ENCODE measurements around the gene KRTAP10-8. TPM values are rescaled to one million over a fixed set of nuclear protein-coding genes. Genes with fewer than 3 reads are reported as not detected.
"Not testable (repeated sequence)": the region's sequence is repeated elsewhere in the genome, so short reads cannot be mapped to it uniquely, and the experiment has no call there.

The KRTAP10-8 gene
- total RNA-seq, 2 donors from 2014 or later = not detected

- no peaks in the 10 kb centered on the region for H3K9me3 ChIP-seq (ENCODE audit: control insufficient read depth, low read length, poor library complexity, severe bottlenecking)
- peaks cover 3% of the 10 kb centered on the region for H3K36me3 Mint-ChIP-seq (ENCODE audit: low read depth)
- no peak overlapping the region for H3K27ac Mint-ChIP-seq
- peaks cover 28% of the 10 kb centered on the region for H3K27me3 Mint-ChIP-seq
- peak; percentile 69 for ATAC-seq
- no peak overlapping the region for H3K4me3 Mint-ChIP-seq
- peaks cover 9% of the 10 kb centered on the region for H3K4me1 Mint-ChIP-seq
- no peak for DNase-seq
Observed at GRCh38 chr21:44583800-44584147, 28.1 kb upstream of the KRTAP10-8 start.

DNA sequence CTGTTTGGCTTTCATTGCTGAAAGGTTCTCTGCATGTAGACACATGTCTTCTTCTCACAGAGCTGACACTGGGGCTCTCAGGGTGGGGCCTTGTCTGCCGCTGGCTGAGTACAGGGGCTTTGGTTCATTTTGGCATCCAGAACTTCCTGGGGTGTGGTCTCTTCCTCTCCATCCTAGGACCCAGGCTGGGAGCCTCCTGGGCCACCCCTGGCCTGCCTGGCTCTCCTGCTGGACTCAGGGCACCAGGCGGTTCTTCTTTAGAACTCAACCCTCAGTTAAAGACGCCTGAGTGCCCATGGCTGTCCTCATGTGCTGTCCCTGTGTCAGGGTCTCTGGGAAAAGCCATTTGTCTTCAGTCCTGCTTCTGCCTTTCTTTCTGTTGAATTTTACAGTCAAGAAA lies 26.0 kb upstream of the KRTAP10-8 start:
- Mint-ChIP-seq H3K4me3 (no peak overlapping the region), H3K4me1 (peaks cover 9% of the 10 kb centered on the region), H3K27ac (no peak overlapping the region), H3K27me3 (peaks cover 38% of the 10 kb centered on the region), H3K36me3 (ENCODE audit: low read depth) (peaks cover 3% of the 10 kb centered on the region)
- no peaks in the 10 kb centered on the region for H3K9me3 ChIP-seq (ENCODE audit: control insufficient read depth, low read length, poor library complexity, severe bottlenecking)
- ATAC-seq (no peak), DNase-seq (no peak)

DNA sequence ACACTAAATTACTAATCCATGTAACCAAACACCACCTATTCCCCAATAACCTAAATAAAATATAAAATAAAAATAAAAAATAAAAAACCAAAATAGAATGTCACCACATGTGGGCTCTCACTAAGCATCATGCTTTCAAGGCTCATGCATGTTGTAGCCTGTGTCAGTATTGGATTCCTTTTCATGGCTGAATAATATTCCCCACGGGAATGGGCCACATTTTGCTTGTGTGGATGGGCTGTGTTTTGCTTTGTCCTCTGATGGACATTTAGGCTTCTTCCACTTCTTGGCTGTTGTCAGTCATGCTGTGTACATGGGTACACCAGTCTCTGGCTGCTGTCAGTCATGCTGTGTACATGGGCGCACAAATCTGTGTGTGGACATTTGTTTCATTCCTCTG lies 22.8 kb upstream of the KRTAP10-8 start:
- H3K4me1 Mint-ChIP-seq = peaks cover 5% of the 10 kb centered on the region
- no peak overlapping the region for H3K4me3 Mint-ChIP-seq
- no peak for DNase-seq
- no peak for ATAC-seq
- peaks cover 3% of the 10 kb centered on the region for H3K36me3 Mint-ChIP-seq (ENCODE audit: low read depth)
- H3K27me3 Mint-ChIP-seq = peaks cover 43% of the 10 kb centered on the region
- H3K27ac Mint-ChIP-seq = no peak overlapping the region
- H3K9me3 ChIP-seq (ENCODE audit: control insufficient read depth, low read length, poor library complexity, severe bottlenecking) = no peaks in the 10 kb centered on the region

- Mint-ChIP-seq H3K36me3 (ENCODE audit: low read depth) (peaks cover 3% of the 10 kb centered on the region), H3K27me3 (peaks cover 38% of the 10 kb centered on the region), H3K4me3 (no peak overlapping the region), H3K27ac (no peak overlapping the region), H3K4me1 (no peaks in the 10 kb centered on the region)
- no peak for DNase-seq
- ATAC-seq = no peak
- H3K9me3 ChIP-seq (ENCODE audit: control insufficient read depth, low read length, poor library complexity, severe bottlenecking) = no peaks in the 10 kb centered on the region
Observed at GRCh38 chr21:44589586-44590305, 22.1 kb upstream of the KRTAP10-8 start.

GRCh38 chr21:44590311-44590721 lies 21.6 kb upstream of the KRTAP10-8 start:
- Mint-ChIP-seq H3K27ac (no peak overlapping the region), H3K4me3 (no peak overlapping the region), H3K36me3 (ENCODE audit: low read depth) (peaks cover 5% of the 10 kb centered on the region), H3K4me1 (peaks cover 3% of the 10 kb centered on the region), H3K27me3 (peaks cover 36% of the 10 kb centered on the region)
- no peaks in the 10 kb centered on the region for H3K9me3 ChIP-seq (ENCODE audit: control insufficient read depth, low read length, poor library complexity, severe bottlenecking)
- ATAC-seq = no peak
- no peak for DNase-seq

- peak overlapping the region; percentile 27 for H3K27ac Mint-ChIP-seq
- H3K36me3 Mint-ChIP-seq (ENCODE audit: low read depth); H3K9me3 ChIP-seq (ENCODE audit: control insufficient read depth, low read length, poor library complexity, severe bottlenecking); H3K4me3 Mint-ChIP-seq; DNase-seq; H3K4me1 Mint-ChIP-seq; ATAC-seq: not testable (repeated sequence)
- peaks cover 28% of the 10 kb centered on the region for H3K27me3 Mint-ChIP-seq
Observed at GRCh38 chr21:44590897-44591800, 20.7 kb upstream of the KRTAP10-8 start.

DNA sequence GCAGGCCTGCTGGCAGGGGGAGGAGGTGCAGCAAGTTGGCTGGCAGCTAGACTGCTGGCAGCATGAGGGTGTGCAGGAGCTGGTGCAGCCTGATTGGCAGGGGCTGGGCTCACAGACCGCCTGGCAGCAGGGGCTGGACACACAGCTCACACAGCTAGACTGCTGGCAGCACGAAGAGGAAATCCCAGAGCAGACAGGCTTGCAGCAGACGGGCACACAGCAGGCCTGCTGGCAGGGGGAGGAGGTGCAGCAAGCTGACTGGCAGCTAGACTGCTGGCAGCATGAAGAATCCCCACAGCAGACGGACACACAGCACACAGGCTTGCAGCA lies 20.1 kb upstream of the KRTAP10-8 start:
- H3K4me3 Mint-ChIP-seq; ATAC-seq; H3K4me1 Mint-ChIP-seq; DNase-seq; H3K36me3 Mint-ChIP-seq (ENCODE audit: low read depth); H3K27ac Mint-ChIP-seq; H3K9me3 ChIP-seq (ENCODE audit: control insufficient read depth, low read length, poor library complexity, severe bottlenecking): not testable (repeated sequence)
- peaks cover 21% of the 10 kb centered on the region for H3K27me3 Mint-ChIP-seq

DNA sequence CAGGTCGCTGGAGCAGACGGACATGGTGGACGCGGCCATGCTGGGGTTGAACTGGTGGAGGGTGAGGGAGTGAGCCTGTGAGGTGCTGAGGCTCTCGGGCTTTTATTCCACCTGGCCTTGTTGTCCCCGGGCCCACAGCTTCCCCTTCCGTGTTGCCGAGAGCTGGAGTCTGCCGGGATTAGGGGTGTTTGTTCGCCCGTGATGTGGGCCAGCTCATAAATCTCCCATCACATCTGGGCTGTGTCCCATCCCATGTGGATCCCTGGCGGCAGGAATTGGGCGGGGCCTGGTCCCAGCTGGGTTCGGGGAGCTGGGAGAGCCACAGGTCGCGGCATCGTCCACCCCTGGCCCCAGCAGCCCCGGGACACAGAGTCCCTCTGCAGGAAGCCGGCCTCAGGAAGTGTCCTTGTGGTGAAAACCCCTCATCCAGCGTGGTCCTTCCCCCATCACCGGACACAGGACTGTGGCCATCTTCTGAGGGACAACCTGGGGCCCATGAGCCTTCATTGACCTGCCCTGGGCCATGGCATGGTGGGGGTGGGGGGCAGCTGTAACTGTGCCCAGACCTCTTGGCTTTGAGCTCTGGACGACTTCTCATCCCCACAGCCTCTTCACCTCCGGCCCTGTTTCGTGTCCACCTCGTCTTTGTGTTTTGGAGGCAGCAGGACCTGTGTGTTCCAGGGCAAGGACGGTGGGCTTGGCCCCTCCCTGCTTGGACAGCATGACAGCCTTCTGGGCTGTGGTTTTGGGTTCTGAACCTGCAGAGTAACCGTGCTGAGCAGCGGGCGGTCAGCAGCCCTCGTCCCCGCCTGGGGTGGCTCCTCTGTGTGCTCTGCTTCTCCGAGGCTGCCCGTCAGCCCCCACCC lies 19.2 kb upstream of the KRTAP10-8 start, which contains the start of gene KRTAP10-6:
Gene KRTAP10-6 (minus strand): TSS at position 60 of the 866 bp plus-strand sequence. CDS start 21 bp downstream, at position 39.
- H3K36me3 Mint-ChIP-seq (ENCODE audit: low read depth) = peaks cover 2% of the 10 kb centered on the region
- peak within 1 kb of the TSS; percentile 27 for H3K27ac Mint-ChIP-seq
- no peak within 1 kb of the TSS for H3K4me3 Mint-ChIP-seq
- H3K9me3 ChIP-seq (ENCODE audit: control insufficient read depth, low read length, poor library complexity, severe bottlenecking) = no peaks in the 10 kb centered on the region
- no peak for ATAC-seq
- peaks cover 5% of the 10 kb centered on the region for H3K4me1 Mint-ChIP-seq
- peaks cover 15% of the 10 kb centered on the region for H3K27me3 Mint-ChIP-seq
- DNase-seq = no peak

DNA sequence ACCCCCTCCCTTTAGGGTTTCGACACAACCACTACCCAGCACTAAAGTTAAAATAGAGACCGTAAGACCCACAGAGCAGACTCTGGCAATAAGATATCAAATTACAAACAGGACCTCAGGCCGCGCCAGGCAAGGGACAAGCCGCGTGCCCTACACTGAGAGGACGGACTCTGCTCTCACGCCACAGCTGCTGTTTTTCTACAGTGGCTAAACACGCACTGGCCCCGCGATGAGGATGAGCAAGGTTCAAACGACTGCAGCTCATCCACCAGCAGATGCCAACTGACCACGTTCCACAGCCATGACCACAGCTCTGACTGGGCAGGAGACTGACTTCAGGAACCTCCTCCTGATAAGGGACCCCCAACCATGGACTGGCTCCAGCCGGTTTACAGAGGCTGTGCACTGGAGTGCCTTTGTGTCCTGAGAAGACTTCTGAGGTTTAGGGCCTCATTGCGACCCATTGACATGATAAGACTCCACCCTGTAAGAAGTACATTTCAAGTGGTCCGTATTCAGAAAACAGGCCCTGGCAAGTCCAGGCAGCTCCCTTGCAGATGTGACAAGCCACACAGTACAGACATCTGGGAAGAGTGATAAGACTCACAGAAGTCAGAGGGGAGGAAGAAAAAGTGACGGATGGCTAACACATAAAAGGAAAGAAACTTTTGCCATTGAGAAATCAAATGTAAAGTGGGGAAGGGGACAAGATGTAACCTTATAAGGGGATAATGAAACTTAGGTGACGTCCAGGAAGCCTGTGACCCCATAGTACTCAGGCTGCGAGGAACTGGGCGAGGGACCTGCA lies 18.1 kb upstream of the KRTAP10-8 start:
- H3K4me1 Mint-ChIP-seq = peaks cover 5% of the 10 kb centered on the region
- no peak overlapping the region for H3K4me3 Mint-ChIP-seq
- H3K27ac Mint-ChIP-seq = peak overlapping the region; percentile 24
- ATAC-seq (no peak), DNase-seq (no peak)
- peaks cover 2% of the 10 kb centered on the region for H3K36me3 Mint-ChIP-seq (ENCODE audit: low read depth)
- H3K27me3 Mint-ChIP-seq = peaks cover 15% of the 10 kb centered on the region
- no peaks in the 10 kb centered on the region for H3K9me3 ChIP-seq (ENCODE audit: control insufficient read depth, low read length, poor library complexity, severe bottlenecking)

DNA sequence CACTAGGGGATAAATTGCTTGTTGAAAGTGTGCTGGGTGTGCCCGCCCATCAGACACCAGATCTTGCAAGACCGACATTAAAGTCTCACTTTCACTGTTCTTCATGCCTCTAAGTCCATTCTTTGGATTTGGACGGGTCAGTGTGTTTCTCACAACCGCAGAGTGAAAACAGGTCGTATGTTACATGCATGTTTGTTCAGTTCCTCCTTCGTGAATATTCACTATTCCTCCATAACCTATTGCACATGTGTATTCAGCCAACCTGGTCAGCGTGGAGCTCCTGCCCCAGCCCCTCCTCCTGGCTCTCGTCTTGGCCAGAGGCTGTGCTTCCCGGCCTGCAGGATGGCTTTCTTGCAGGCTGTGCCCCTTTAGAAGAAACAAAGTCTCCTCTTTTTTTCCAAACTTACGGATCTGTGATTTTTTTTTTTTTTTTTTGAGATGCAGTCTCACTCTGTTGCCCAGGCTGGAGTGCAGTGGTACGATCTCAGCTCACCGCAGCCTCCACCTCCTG lies 17.4 kb upstream of the KRTAP10-8 start:
- ATAC-seq (no peak), DNase-seq (no peak)
- H3K4me3 Mint-ChIP-seq = no peak overlapping the region
- H3K4me1 Mint-ChIP-seq = peaks cover 5% of the 10 kb centered on the region
- H3K9me3 ChIP-seq (ENCODE audit: control insufficient read depth, low read length, poor library complexity, severe bottlenecking) = no peaks in the 10 kb centered on the region
- peak overlapping the region; percentile 79 for H3K27ac Mint-ChIP-seq
- H3K36me3 Mint-ChIP-seq (ENCODE audit: low read depth) = peaks cover 2% of the 10 kb centered on the region
- H3K27me3 Mint-ChIP-seq = peaks cover 12% of the 10 kb centered on the region

- H3K27ac Mint-ChIP-seq = peak overlapping the region; percentile 79
- H3K4me1 Mint-ChIP-seq = peaks cover 8% of the 10 kb centered on the region
- ATAC-seq (no peak), DNase-seq (no peak)
- no peaks in the 10 kb centered on the region for H3K9me3 ChIP-seq (ENCODE audit: control insufficient read depth, low read length, poor library complexity, severe bottlenecking)
- peaks cover 5% of the 10 kb centered on the region for H3K27me3 Mint-ChIP-seq
- peaks cover 2% of the 10 kb centered on the region for H3K36me3 Mint-ChIP-seq (ENCODE audit: low read depth)
- H3K4me3 Mint-ChIP-seq = no peak overlapping the region
Observed at GRCh38 chr21:44595524-44595923, 16.4 kb upstream of the KRTAP10-8 start.

- Mint-ChIP-seq H3K36me3 (ENCODE audit: low read depth) (peaks cover 2% of the 10 kb centered on the region), H3K4me1 (peaks cover 8% of the 10 kb centered on the region), H3K4me3 (no peak overlapping the region), H3K27ac (no peak overlapping the region), H3K27me3 (peaks cover 9% of the 10 kb centered on the region)
- no peaks in the 10 kb centered on the region for H3K9me3 ChIP-seq (ENCODE audit: control insufficient read depth, low read length, poor library complexity, severe bottlenecking)
- no peak for ATAC-seq
- DNase-seq = no peak
Observed at GRCh38 chr21:44596068-44596725, 15.7 kb upstream of the KRTAP10-8 start.
